K562 treated with DMSO at 1 percent for 4 hours (cell line): ENCODE results near the gene SPRN. TPM values are rescaled to one million over a fixed set of nuclear protein-coding genes. Genes with fewer than 3 reads are reported as not detected.

Experiments
- total RNA-seq: library from RNA; unstranded; fragments of 300-600 nt; gene quantifications from 2 replicates; pipeline ENCODE4 v1.2.3, GENCODE V29; 2022; ENCODE audit not compliant: insufficient read depth

SPRN gene
- 1.0 and 2.4 TPM in 2 replicates for total RNA-seq

GRCh38 chr10:133424601-133425000 is at the start of gene SPRN:
Gene SPRN (minus strand): TSS chr10:133424625. CDS start chr10:133423681, 944 bp downstream.

DNA sequence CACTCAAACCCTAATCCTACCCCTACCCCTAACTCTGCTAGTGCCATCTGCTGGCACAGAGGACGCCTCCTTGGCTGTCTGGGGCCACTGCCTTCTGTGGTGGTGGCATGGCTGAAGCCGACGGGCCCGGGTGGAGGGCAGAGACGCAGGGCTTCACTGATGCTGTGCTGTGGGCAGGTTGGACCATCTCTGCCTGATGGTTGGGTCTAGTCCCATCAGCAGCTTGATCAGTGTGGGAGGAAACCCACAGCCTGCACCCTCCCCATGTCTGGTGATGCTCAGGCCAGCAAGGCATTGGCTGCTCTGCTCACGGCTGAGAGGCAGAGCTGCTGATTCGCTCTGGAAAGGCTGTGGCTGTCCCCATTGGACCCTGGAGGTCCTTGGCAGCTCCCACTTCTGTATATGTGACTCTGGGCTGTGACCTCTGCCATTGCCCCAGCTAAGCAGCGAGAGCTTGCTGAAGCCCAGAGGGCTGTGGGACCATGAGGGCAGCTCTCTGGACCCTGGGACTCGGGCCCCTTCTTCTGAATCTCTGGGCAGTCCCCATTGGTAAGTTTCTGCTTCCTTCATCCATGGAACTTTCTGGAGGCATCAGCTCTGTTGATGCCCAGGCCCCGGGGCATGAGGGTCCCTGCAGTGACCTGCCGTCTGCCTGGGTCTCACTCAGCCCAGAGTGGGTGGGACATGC is 29.2 kb upstream of the SPRN start, which contains the start of gene SCART1:
TSS of gene SCART1 (plus strand) at position 430 of the 688 bp plus-strand sequence. CDS start at position 483, 53 bp downstream.

GRCh38 chr10:133394064-133394663 is 30.3 kb downstream of the SPRN start, which contains the start of gene MTG1:
Gene MTG1 (plus strand): TSS chr10:133394157. CDS start chr10:133394221, 64 bp downstream.

DNA sequence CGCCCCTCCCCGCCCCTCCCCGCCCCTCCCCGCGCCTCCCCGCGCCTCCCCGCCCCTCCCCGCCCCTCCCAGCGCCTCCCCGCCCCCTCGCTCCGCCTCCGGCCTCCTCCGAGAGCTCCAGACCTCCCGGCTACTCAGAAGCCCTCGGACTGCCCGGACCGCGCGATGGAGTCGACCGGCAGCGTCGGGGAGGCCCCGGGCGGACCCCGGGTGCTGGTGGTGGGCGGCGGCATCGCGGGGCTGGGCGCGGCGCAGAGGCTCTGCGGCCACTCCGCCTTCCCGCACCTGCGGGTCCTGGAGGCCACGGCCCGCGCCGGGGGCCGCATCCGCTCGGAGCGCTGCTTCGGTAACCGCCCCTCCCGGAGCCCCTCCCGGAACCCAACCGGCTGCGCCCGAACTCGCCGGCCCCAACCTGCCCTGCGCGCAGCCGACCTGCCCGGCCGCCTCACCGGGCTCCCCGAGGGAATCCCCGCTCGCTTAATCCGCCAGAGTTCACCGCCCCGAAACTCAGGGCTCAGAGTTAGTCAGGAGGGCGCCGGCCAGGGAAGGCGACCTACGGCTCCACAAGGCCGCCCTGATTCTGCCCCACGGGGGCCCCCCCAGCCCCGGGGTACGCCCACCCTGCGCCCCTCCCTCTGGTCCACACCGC is 45.1 kb downstream of the SPRN start, which contains the start of gene PAOX:
TSS of gene PAOX (plus strand) at position 111 of the 649 bp plus-strand sequence. CDS start at position 166, 55 bp downstream.

GRCh38 chr10:133373174-133374090 is 51.0 kb downstream of the SPRN start, which contains the start of gene ECHS1:
Gene ECHS1 (minus strand): TSS chr10:133373354. CDS start chr10:133373333, 21 bp downstream.

Other genes starting within 250 kb of the SPRN start
- gene UTF1, start 194.4 kb downstream of the SPRN start, total RNA-seq, result not detected in 2 replicates
- gene VENTX, start 186.8 kb downstream of the SPRN start, total RNA-seq, result 1.4 and 2.5 TPM in 2 replicates
- gene ADAM8, start 147.8 kb downstream of the SPRN start, total RNA-seq, result 7.5 and 9.2 TPM in 2 replicates
- 30.2 and 31.4 TPM in 2 replicates for gene TUBGCP2, start 115.8 kb downstream of the SPRN start, total RNA-seq
- gene ZNF511, start 115.7 kb downstream of the SPRN start, total RNA-seq, result 46.7 and 56.0 TPM in 2 replicates
- gene CALY, start 87.7 kb downstream of the SPRN start, total RNA-seq, result not detected in 2 replicates
- not detected in 2 replicates for gene PRAP1, start 77.3 kb downstream of the SPRN start, total RNA-seq
- gene FUOM, start 66.6 kb downstream of the SPRN start, total RNA-seq, result 23.9 and 34.4 TPM in 2 replicates
- 78.3 and 84.1 TPM in 2 replicates for gene ECHS1, start 51.3 kb downstream of the SPRN start, total RNA-seq
- 3.2 and 6.1 TPM in 2 replicates for gene PAOX, start 45.4 kb downstream of the SPRN start, total RNA-seq
- 15.8 and 20.9 TPM in 2 replicates for gene MTG1, start 30.5 kb downstream of the SPRN start, total RNA-seq
- 4.3 and 5.3 TPM in 2 replicates for gene SCART1, start 29.3 kb upstream of the SPRN start, total RNA-seq
- gene CYP2E1, start 102.7 kb upstream of the SPRN start, total RNA-seq, result 0.79 TPM in 1 of 2 replicates, not detected in the other
- not detected in 2 replicates for gene SYCE1, start 141.0 kb upstream of the SPRN start, total RNA-seq
- not detected in 2 replicates for gene FRG2B, start 202.2 kb upstream of the SPRN start, total RNA-seq